IMR-90 (cell line): ENCODE data around the gene NMRK1. TPM values are rescaled to one million over a fixed set of nuclear protein-coding genes. Genes with fewer than 3 reads are reported as not detected.

Experiments
- ATAC-seq: fragments of 200-7000 bp; cut with Tn5 transposase; 2 replicates; pipeline ENCODE4 v1.9.1; 2020; ENCODE audit warnings: low read depth, mild to moderate bottlenecking, moderate library complexity
- Bru-seq: library from RNA; stranded (reverse); fragments of 400-500 nt; gene quantifications from one replicate; lab custom pipeline; 2021; lab: Mats Ljungman, UMichigan
- BruChase-seq, 2 experiments: library from RNA; stranded (reverse); fragments of 400-500 nt; gene quantifications; one replicate each; lab custom pipeline; 2021; lab: Mats Ljungman, UMichigan
- BruUV-seq: library from RNA; stranded (reverse); fragments of 400-500 nt; replicated peaks from 2 replicates; lab custom pipeline; 2021; lab: Mats Ljungman, UMichigan
- CTCF ChIA-PET: fragments of 300-600 bp; formaldehyde crosslinking; extraction: SDS; loops from one replicate; lab custom pipeline; 2021; ENCODE audit warnings: antibody characterized with exemption; lab: Yijun Ruan, JAX
- POLR2A ChIA-PET: fragments of 300-600 bp; sonication (Branson Sonifier 250); formaldehyde crosslinking; loops from one replicate; lab custom pipeline; 2022; ENCODE audit warnings: antibody characterized with exemption; ENCODE audit not compliant: unreplicated experiment; lab: Charles Lee
- DNase-seq: peaks from one replicate; pipeline ENCODE4 v3.0.0; 2013
- H2AFZ ChIP-seq: replicated peaks from 2 replicates; pipeline ENCODE3; 2013; ENCODE audit warnings: low read length, mild to moderate bottlenecking; ENCODE audit not compliant: poor library complexity
- H2AK5ac ChIP-seq: 2 replicates; pipeline ENCODE4 v1.6.1; 2013; ENCODE audit warnings: low read depth, low read length, inconsistent platforms
- H2AK9ac ChIP-seq: replicated peaks from 2 replicates; pipeline ENCODE3; 2013; ENCODE audit warnings: mild to moderate bottlenecking, low read depth, low read length, moderate library complexity; ENCODE audit not compliant: poor library complexity
- H2BK120ac ChIP-seq: 2 replicates; pipeline ENCODE4 v1.6.1; 2013; ENCODE audit warnings: low read depth, low read length, inconsistent platforms
- H2BK15ac ChIP-seq: 3 replicates; pipeline ENCODE4 v1.6.1; 2013; ENCODE audit warnings: low read depth, low read length, inconsistent platforms
- H2BK20ac ChIP-seq: 2 replicates; pipeline ENCODE4 v1.6.1; 2013; ENCODE audit warnings: low read depth, mild to moderate bottlenecking, inconsistent platforms, low read length, moderate library complexity
- H2BK5ac ChIP-seq: 2 replicates; pipeline ENCODE4 v1.6.1; 2013; ENCODE audit warnings: mild to moderate bottlenecking, low read depth, low read length, inconsistent platforms; ENCODE audit not compliant: poor library complexity, severe bottlenecking
- H3K14ac ChIP-seq: replicated peaks from 2 replicates; pipeline ENCODE4 v1.6.1; 2013; ENCODE audit warnings: low read depth, low read length, inconsistent platforms
- H3K18ac ChIP-seq: 2 replicates; pipeline ENCODE4 v1.6.1; 2013; ENCODE audit warnings: low read depth, low read length, control low read depth
- H3K23ac ChIP-seq: 2 replicates; pipeline ENCODE4 v1.6.1; 2013; ENCODE audit warnings: low read depth, low read length, inconsistent platforms
- H3K27ac ChIP-seq: 2 replicates; pipeline ENCODE4 v1.5.1; 2013; ENCODE audit warnings: mild to moderate bottlenecking, control low read depth, low read length; ENCODE audit not compliant: insufficient read depth
- H3K27me3 ChIP-seq: 2 replicates; pipeline ENCODE4 v1.6.1; 2013; ENCODE audit warnings: low read length; ENCODE audit not compliant: control insufficient read depth, insufficient read depth
- H3K36me3 ChIP-seq: 2 replicates; pipeline ENCODE4 v1.6.1; 2013; ENCODE audit warnings: low read length, mixed read lengths; ENCODE audit not compliant: control insufficient read depth, insufficient read depth
- H3K4ac ChIP-seq: 2 replicates; pipeline ENCODE4 v1.6.1; 2013; ENCODE audit warnings: low read depth, low read length, inconsistent platforms
- H3K4me1 ChIP-seq: 2 replicates; pipeline ENCODE4 v1.6.1; 2013; ENCODE audit warnings: low read length, mixed read lengths; ENCODE audit not compliant: control insufficient read depth, insufficient read depth
- H3K4me2 ChIP-seq: 2 replicates; pipeline ENCODE4 v1.6.1; 2013; ENCODE audit warnings: low read depth, mild to moderate bottlenecking, control low read depth, low read length, moderate library complexity
- H3K4me3 ChIP-seq: 2 replicates; pipeline ENCODE4 v1.5.1; 2013; ENCODE audit warnings: low read depth, mild to moderate bottlenecking, control low read depth, low read length, moderate library complexity; ENCODE audit not compliant: insufficient read depth
- H3K56ac ChIP-seq: 2 replicates; pipeline ENCODE4 v1.6.1; 2013; ENCODE audit warnings: low read length, inconsistent platforms; ENCODE audit not compliant: insufficient read depth; ENCODE audit errors: extremely low read depth
- H3K79me1 ChIP-seq, 2 experiments: 2 replicates each; pipeline ENCODE4 v1.6.1; 2013; ENCODE audit warnings: low read length in 2 of 2, inconsistent platforms in 1 of 2, low read depth in 1 of 2
- H3K9ac ChIP-seq: 2 replicates; pipeline ENCODE4 v1.6.1; 2013; ENCODE audit warnings: low read depth, low read length, control low read depth
- H3K9me1 ChIP-seq: 2 replicates; pipeline ENCODE4 v1.6.1; 2013; ENCODE audit warnings: low read length, inconsistent platforms; ENCODE audit not compliant: insufficient read depth
- H3K9me3 ChIP-seq: 2 replicates; pipeline ENCODE4 v1.6.1; 2013; ENCODE audit warnings: low read length; ENCODE audit not compliant: control insufficient read depth, insufficient read depth
- H4K20me1 ChIP-seq: 2 replicates; pipeline ENCODE4 v1.6.1; 2013; ENCODE audit warnings: low read length, inconsistent platforms; ENCODE audit not compliant: insufficient read depth
- H4K5ac ChIP-seq: 2 replicates; pipeline ENCODE4 v1.6.1; 2013; ENCODE audit warnings: mild to moderate bottlenecking, low read depth, low read length, control low read depth
- H4K8ac ChIP-seq, 2 experiments: 2 replicates each; pipeline ENCODE4 v1.6.1; 2013; ENCODE audit warnings: low read depth in 2 of 2, low read length in 2 of 2, control low read depth in 1 of 2, inconsistent platforms in 1 of 2
- H4K91ac ChIP-seq: 2 replicates; pipeline ENCODE4 v1.6.1; 2013; ENCODE audit warnings: low read depth, low read length, inconsistent platforms; ENCODE audit not compliant: insufficient read depth
- CEBPB ChIP-seq: IDR thresholded peaks from 2 replicates; pipeline ENCODE4 v1.6.1; 2012; ENCODE audit warnings: low read depth, low read length, improper control_type of control experiment
- CTCF ChIP-seq: conservative IDR thresholded peaks from 2 replicates; pipeline ENCODE4 v1.5.1; 2012; ENCODE audit warnings: mild to moderate bottlenecking, low read depth, low read length, improper control_type of control experiment
- MAZ ChIP-seq: IDR thresholded peaks from 2 replicates; pipeline ENCODE4 v1.6.1; 2012; ENCODE audit warnings: low read depth, mild to moderate bottlenecking, low read length, improper control_type of control experiment, moderate library complexity, borderline replicate concordance
- MXI1 ChIP-seq: IDR thresholded peaks from 2 replicates; pipeline ENCODE4 v1.6.1; 2012; ENCODE audit warnings: low read depth, mild to moderate bottlenecking, low read length, moderate library complexity, borderline replicate concordance
- NFE2L2 ChIP-seq: fragments of 150-350 bp; IDR thresholded peaks from 2 replicates; pipeline ENCODE4 v1.6.1; 2016; ENCODE audit warnings: low read depth, mild to moderate bottlenecking, low read length
- POLR2A ChIP-seq: IDR thresholded peaks from 2 replicates; pipeline ENCODE4 v1.6.1; 2012; ENCODE audit warnings: mild to moderate bottlenecking, low read depth, low read length
- RAD21 ChIP-seq: IDR thresholded peaks from 2 replicates; pipeline ENCODE4 v1.6.1; 2012; ENCODE audit warnings: low read length, improper control_type of control experiment
- WGBS, 2 experiments: methylation state at CpG; one replicate each; pipeline versions ENCODE4 v1.1.5 to v1.1.7; 2013; ENCODE audit warnings: missing lambda C conversion rate in 2 of 2; ENCODE audit not compliant: insufficient read length in 1 of 2; ENCODE audit errors: extremely low coverage in 2 of 2; 5-methylcytosine and 5-hydroxymethylcytosine counted together
- dilution Hi-C: fragments of 300-500 bp; cut with HindIII; formaldehyde crosslinking; loops from one replicate; pipeline ENCODE4 v1.14.3; 2018; ENCODE audit warnings: low sequenced_read_pairs; ENCODE audit not compliant: unreplicated experiment
- in situ Hi-C: fragments of 300-500 bp; cut with MboI; formaldehyde crosslinking; loops from 3 replicates; pipeline ENCODE4 v1.14.3; 2019; ENCODE audit warnings: low sequenced_read_pairs, inconsistent platforms, mixed read lengths
- intact Hi-C: fragments of 100-400 bp; cut with micrococcal nuclease; formaldehyde crosslinking; loops from 2 replicates; pipeline ENCODE4 v1.10.0; 2022
- long read RNA-seq: library from polyadenylated mRNA; unstranded; transcript quantifications from one replicate; pipeline ENCODE4 v2.0.0, GENCODE V29; 2021; ENCODE audit not compliant: unreplicated experiment
- polyA plus RNA-seq, 3 experiments: library from polyadenylated mRNA; depleted of rRNA; stranded (reverse); fragments of >200 nt; gene quantifications; 2 replicates each; pipeline ENCODE4 v1.2.3, GENCODE V29; 2012; ENCODE audit warnings: low replicate concordance in 1 of 3
- total RNA-seq: library from RNA; depleted of rRNA; stranded (reverse); fragments of >200 nt; gene quantifications from 2 replicates; pipeline ENCODE4 v1.2.3, GENCODE V29; 2012; rRNA removed

Gene NMRK1
- total RNA-seq, result 5.7 and 6.7 TPM in 2 replicates
- polyA plus RNA-seq (2012; rRNA removed), result 5.3 and 5.9 TPM in 2 replicates
- 1.8 and 2.0 TPM in 2 replicates for polyA plus RNA-seq (2012; cell fraction: cytosol; rRNA removed)
- polyA plus RNA-seq (2012; cell fraction: nucleus; rRNA removed; ENCODE audit: low replicate concordance), result 1.8 and 18.7 TPM in 2 replicates
- Bru-seq, nascent RNA, result percentile 39 among the genes with signal in this experiment
- percentile 42 among the genes with signal in this experiment for BruChase-seq, experiment 1, labeled RNA remaining after a 6-hour chase
- percentile 38 among the genes with signal in this experiment for BruChase-seq, experiment 2, labeled RNA remaining after a 2-hour chase
- long read RNA-seq, partial matches to known transcripts, result 0 of 11 reads
- long read RNA-seq, other reads (novel, unspliced or antisense), result 6 of 11 reads

- H3K27ac ChIP-seq, result peak within 1 kb of the TSS; percentile 80
- H3K9me1 ChIP-seq, result peaks cover 2% of the 10 kb centered on the region; the same call in 1 of the 2 replicates
- H2AFZ ChIP-seq, result peak within 1 kb of the TSS; percentile 98
- peak within 1 kb of the TSS; percentile 65 for H2BK5ac ChIP-seq
- peak within 1 kb of the TSS; percentile 99 for H3K4me3 ChIP-seq
- peak within 1 kb of the TSS; percentile 95 for H3K4me2 ChIP-seq
- H3K79me1 ChIP-seq, result peaks cover 11 to 41% of the 10 kb centered on the region in 2 experiments; a peak in 3 of 4 replicates
- H3K9ac ChIP-seq, result peak within 1 kb of the TSS; percentile 89
- H2BK15ac ChIP-seq, result no peak within 1 kb of the TSS; the same call in 2 of the 3 replicates
- 0% methylated on average over 7 of the region's 93 CpGs; no CpG with 5 or more reads in 1 of the 2 experiments for WGBS, 2 experiments
- 0 out of 2 replicates have a peak within 1 kb of the TSS, but pooled peaks have one; percentile 28 for H2BK120ac ChIP-seq
- H3K56ac ChIP-seq, result peak within 1 kb of the TSS; percentile 44; the same call in 1 of the 2 replicates
- H2AK9ac ChIP-seq, result peak within 1 kb of the TSS; percentile 85
- H4K5ac ChIP-seq, result peak within 1 kb of the TSS; percentile 65
- H3K4ac ChIP-seq, result peak within 1 kb of the TSS; percentile 62
- ATAC-seq, result peak; percentile 96
- intact Hi-C loops, result loop anchor here (2.0 to 5.0 kb wide), 2 partner anchors 99 to 149 kb away; no protein-coding TSS in a partner anchor
- TF ChIP-seq MXI1, result 0 out of 2 replicates have a peak, but pooled peaks have one; percentile 44
- no peak for TF ChIP-seq CTCF
- TF ChIP-seq MAZ, result peak; percentile 61; the same call in 1 of the 2 replicates
- no peak for TF ChIP-seq RAD21
- peak; percentile 72 for TF ChIP-seq POLR2A
- TF ChIP-seq NFE2L2, result no peak
- TF ChIP-seq CEBPB, result no peak
- H3K36me3 ChIP-seq, result no peaks in the 10 kb centered on the region
- no peaks in the 10 kb centered on the region for H4K20me1 ChIP-seq
- in situ Hi-C loops, result no loop called here
- BruUV-seq, result no TSS peak
- 0 out of 2 replicates have a peak within 1 kb of the TSS, but pooled peaks have one; percentile 34 for H3K23ac ChIP-seq
- H3K18ac ChIP-seq, result peak within 1 kb of the TSS; percentile 55; the same call in 1 of the 2 replicates
- H4K8ac ChIP-seq, result peak within 1 kb of the TSS; percentile 22 to 53; a peak in 3 of 4 replicates
- H3K14ac ChIP-seq, result peak within 1 kb of the TSS; percentile 39
- no peaks in the 10 kb centered on the region for H3K9me3 ChIP-seq
- H2AK5ac ChIP-seq, result peak within 1 kb of the TSS; percentile 8; the same call in 1 of the 2 replicates
- POLR2A ChIA-PET, result no interaction called here
- H3K4me1 ChIP-seq, result peaks cover 2% of the 10 kb centered on the region; the same call in 1 of the 2 replicates
- peak; percentile 96 for DNase-seq
- peak within 1 kb of the TSS; percentile 3; the same call in 1 of the 2 replicates for H4K91ac ChIP-seq
- dilution Hi-C loops, result no loop called here
- H2BK20ac ChIP-seq, result peak within 1 kb of the TSS; percentile 1; the same call in 1 of the 2 replicates
- CTCF ChIA-PET, result interaction anchor here (0.7 kb wide), 1 partner anchor 9 kb away, joined by 5 read pairs; no protein-coding TSS in a partner anchor
- H3K27me3 ChIP-seq, result no peaks in the 10 kb centered on the region
These were observed at the start of gene NMRK1, which contains the start of gene OSTF1 for GRCh38 chr9:75087824-75088645. Gene NMRK1, minus strand, starts transcription at chr9:75088155. Its CDS starts 5,040 bp downstream, at chr9:75083115. Gene OSTF1, plus strand, starts transcription at chr9:75088514. Its CDS starts 179 bp downstream, at chr9:75088693.
